Mucosa of descending colon (tissue), 3 donors: ENCODE data around the gene IFNAR1. TPM values are rescaled to one million over a fixed set of nuclear protein-coding genes. Genes with fewer than 3 reads are reported as not detected.

Experiments used
- ATAC-seq: fragments of 200-7000 bp; cut with Tn5 transposase; one replicate; pipeline ENCODE4 v1.9.1; 2020; ENCODE audit warnings: mild to moderate bottlenecking, moderate library complexity
- DNase-seq, 3 donors: peaks; one replicate each; pipeline ENCODE4 v3.0.0-alpha.2; 2020
- H3K36me3 ChIP-seq: fragments of 200-600 bp; one replicate; pipeline ENCODE4 v1.8.0; 2021; ENCODE audit warnings: low read depth, mild to moderate bottlenecking
- H3K4me1 ChIP-seq: fragments of 200-600 bp; one replicate; pipeline ENCODE4 v1.8.0; 2021; ENCODE audit warnings: low read depth, mild to moderate bottlenecking
- H3K4me3 ChIP-seq: fragments of 200-600 bp; one replicate; pipeline ENCODE4 v1.8.0; 2021; ENCODE audit warnings: mild to moderate bottlenecking
- H3K9me3 ChIP-seq: fragments of 200-600 bp; one replicate; pipeline ENCODE4 v1.8.0; 2021; ENCODE audit warnings: mild to moderate bottlenecking
- intact Hi-C, 2 donors: fragments of 100-400 bp; cut with DNase I in 1 of 2; cut with micrococcal nuclease in 1 of 2; formaldehyde crosslinking; loops; one replicate each; pipeline versions ENCODE4 v1.11.0 to v1.11.1; 2022; cut with DNase I, micrococcal nuclease
- total RNA-seq, 3 donors: library from RNA; stranded (reverse); fragmentation: NEBNext Ultra II Directional in 2 of 3; extraction: Animal tissue kit (Norgen Biotek cat#: 25700) in 2 of 3; gene quantifications; one replicate each; pipeline versions ENCODE4 v1.2.1 to v1.2.4, GENCODE V29; 2021 to 2023
- TF ChIP-seq, protein P1 (sequence below): fragments of 200-600 bp; IDR thresholded peaks from one replicate; pipeline ENCODE4 v1.8.0; 2022; ENCODE audit warnings: antibody characterized with exemption, mild to moderate bottlenecking
- donor health status: DM: no; HTN: no; CAD: no; lungs with moderate emphysema.
- donor health status: DM: no; HTN: no; CAD: no.
- donor health status: DM: no; HTN: yes; CAD: no.

IFNAR1 gene
- total RNA-seq, 3 donors from 2014 or later = 41.9 to 49.5 (median 43.3) TPM

DNA sequence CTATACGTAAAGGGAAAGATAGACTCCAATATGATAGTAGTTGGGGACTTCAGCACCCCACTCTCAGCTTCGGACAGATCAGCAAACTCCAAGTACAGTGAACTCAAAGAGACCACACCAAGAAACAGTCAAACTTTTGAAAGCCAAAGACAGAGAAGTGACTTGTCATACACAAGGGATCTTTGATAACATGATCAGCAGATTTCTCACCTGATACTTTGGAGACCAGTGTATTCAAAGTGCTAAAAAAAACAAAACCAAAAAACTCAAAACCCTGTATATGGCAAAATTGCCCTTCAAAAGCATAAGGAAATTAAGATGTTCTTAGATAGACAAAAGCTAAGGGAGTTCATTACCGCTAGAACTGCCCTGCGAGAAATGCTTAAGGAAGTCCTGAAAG, 9.4 kb downstream of the IFNAR1 start:
- H3K4me3 ChIP-seq = no peak overlapping the region
- no peaks in the 10 kb centered on the region for H3K9me3 ChIP-seq
- no peak for ATAC-seq
- H3K4me1 ChIP-seq = no peaks in the 10 kb centered on the region
- no peak for DNase-seq
- TF ChIP-seq, protein P1, sequence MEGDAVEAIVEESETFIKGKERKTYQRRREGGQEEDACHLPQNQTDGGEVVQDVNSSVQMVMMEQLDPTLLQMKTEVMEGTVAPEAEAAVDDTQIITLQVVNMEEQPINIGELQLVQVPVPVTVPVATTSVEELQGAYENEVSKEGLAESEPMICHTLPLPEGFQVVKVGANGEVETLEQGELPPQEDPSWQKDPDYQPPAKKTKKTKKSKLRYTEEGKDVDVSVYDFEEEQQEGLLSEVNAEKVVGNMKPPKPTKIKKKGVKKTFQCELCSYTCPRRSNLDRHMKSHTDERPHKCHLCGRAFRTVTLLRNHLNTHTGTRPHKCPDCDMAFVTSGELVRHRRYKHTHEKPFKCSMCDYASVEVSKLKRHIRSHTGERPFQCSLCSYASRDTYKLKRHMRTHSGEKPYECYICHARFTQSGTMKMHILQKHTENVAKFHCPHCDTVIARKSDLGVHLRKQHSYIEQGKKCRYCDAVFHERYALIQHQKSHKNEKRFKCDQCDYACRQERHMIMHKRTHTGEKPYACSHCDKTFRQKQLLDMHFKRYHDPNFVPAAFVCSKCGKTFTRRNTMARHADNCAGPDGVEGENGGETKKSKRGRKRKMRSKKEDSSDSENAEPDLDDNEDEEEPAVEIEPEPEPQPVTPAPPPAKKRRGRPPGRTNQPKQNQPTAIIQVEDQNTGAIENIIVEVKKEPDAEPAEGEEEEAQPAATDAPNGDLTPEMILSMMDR = no peak
- no peaks in the 10 kb centered on the region for H3K36me3 ChIP-seq
- intact Hi-C loops = no loop called here

DNA sequence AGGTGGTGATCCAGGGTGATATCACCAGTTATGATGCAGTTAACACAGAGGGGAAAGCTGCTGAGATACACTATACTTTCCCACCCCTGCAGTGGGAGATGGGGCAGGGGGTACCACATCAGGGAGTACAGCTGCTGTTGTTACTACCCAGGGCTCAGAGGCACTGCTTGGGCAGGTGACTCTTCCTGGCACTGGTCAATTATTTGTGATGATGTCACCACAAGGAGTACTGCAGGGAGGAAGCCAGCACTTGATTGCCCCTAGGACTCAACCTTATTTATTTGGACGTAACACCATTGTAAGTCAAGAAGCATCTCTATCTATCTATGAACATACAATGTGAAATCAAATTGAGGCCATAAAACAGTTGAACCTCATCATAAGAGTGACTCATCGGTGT, 10.1 kb downstream of the IFNAR1 start:
- TF ChIP-seq, protein P1 = no peak
- Histone ChIP-seq H3K4me3 (no peak overlapping the region), H3K9me3 (no peaks in the 10 kb centered on the region), H3K36me3 (no peaks in the 10 kb centered on the region), H3K4me1 (no peaks in the 10 kb centered on the region)
- ATAC-seq (peak; percentile 65), DNase-seq (no peak)
- intact Hi-C loops = no loop called here

DNA sequence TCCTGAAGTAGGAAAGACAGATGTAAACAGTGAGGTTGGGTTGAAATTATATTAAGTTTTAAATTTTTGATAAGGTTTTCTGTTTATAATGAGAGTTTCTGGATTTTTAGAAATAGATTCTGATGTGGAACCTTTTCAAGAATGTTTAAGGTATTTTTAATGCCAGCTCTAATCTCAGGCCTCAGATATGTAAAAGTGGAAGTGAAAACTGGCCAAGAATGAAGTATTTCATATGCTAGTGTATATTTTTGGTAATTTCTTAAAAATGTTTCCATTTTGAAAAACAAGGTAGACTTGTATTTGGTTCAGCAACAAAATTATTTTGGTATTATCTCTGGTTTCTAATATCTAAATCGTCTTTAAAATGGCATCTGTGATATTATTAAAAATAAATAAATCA, 14.4 kb downstream of the IFNAR1 start:
- DNase-seq (no peak), ATAC-seq (no peak)
- Histone ChIP-seq H3K4me3 (no peak overlapping the region), H3K36me3 (no peaks in the 10 kb centered on the region), H3K9me3 (no peaks in the 10 kb centered on the region), H3K4me1 (no peaks in the 10 kb centered on the region)
- intact Hi-C loops = no loop called here
- TF ChIP-seq, protein P1 = no peak

DNA sequence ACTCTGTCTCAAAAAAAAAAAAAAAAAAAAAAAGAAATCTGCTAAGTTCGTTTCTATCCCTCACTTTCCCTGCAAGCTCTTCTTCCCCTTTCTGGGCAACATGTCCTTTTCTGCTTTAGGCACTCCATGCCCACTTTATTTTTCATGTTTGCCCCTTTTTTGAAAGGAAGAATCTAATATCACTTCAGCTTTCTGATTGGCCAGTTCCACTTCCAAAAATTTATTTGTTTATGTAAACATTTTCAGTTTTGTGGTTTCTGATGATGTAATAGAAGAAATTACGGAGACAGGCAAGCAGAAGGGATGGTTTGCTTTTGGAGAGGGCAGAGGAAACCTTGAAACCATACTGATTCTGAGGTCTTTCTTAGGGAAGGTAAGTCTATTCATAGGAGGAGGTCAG, 15.1 kb downstream of the IFNAR1 start:
- TF ChIP-seq, protein P1 = no peak
- ATAC-seq (no peak), DNase-seq (no peak)
- Histone ChIP-seq H3K9me3 (no peaks in the 10 kb centered on the region), H3K4me3 (no peak overlapping the region), H3K36me3 (no peaks in the 10 kb centered on the region), H3K4me1 (no peaks in the 10 kb centered on the region)
- intact Hi-C loops = no loop called here

DNA sequence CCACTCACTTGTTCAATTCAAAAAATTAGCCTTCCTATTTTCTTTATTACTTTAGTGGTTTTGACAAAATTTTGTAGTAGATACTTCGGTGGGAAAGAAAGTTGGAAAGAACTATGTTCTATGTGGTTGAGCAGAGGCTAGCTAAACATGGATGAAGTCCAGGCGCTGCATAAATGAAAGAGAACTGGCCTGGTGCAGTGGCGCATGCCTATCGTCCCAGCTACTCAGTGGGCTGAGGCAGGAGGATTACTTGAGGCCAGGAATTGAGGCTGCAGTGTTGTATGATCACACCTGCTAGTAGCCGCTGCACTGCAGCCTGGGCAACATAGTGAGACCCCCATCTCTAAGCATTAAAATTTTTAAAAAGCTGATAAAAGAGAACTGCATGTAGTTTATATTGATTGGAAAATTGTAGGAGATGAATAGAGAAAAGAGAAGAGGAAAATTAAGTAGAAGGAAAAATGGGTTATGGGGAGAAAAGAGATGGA, 21.0 kb downstream of the IFNAR1 start:
- H3K36me3 ChIP-seq = no peaks in the 10 kb centered on the region
- H3K4me1 ChIP-seq = no peaks in the 10 kb centered on the region
- H3K4me3 ChIP-seq = no peak overlapping the region
- ATAC-seq = no peak
- no peak for DNase-seq
- intact Hi-C loops = no loop called here
- TF ChIP-seq, protein P1 = no peak
- no peaks in the 10 kb centered on the region for H3K9me3 ChIP-seq

DNA sequence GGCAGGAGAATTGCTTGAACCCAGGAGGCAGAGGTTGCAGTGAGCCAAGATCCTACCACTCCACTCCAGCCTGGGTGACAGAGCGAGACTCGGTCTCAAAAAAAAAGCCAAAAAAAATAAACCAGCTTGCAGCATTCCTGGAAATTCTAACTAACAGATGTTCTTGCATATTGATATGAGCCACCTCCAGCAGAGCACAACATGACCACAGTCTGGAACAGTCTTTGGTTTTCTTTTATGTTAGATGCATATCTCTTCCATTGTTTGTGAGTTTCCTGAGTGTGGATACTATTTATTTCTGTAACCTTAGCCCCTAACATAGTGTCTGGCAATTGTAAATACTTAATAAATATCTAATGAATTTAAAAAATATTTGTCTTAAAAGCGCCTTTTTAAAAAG, 23.9 kb downstream of the IFNAR1 start:
- TF ChIP-seq, protein P1 = no peak
- ATAC-seq (no peak), DNase-seq (no peak)
- Histone ChIP-seq H3K4me1 (no peaks in the 10 kb centered on the region), H3K36me3 (no peaks in the 10 kb centered on the region), H3K4me3 (no peak overlapping the region), H3K9me3 (no peaks in the 10 kb centered on the region)
- intact Hi-C loops = no loop called here
